H1 (cell line): ENCODE results near the gene LTA4H. TPM values are rescaled to one million over a fixed set of nuclear protein-coding genes. Genes with fewer than 3 reads are reported as not detected.

Experiments
- CTCF ChIA-PET: fragments of 300-600 bp; sonication (Branson Sonifier 250); formaldehyde crosslinking; loops from one replicate; lab custom pipeline; 2021; ENCODE audit not compliant: partially characterized antibody; lab: Charles Lee
- POLR2A ChIA-PET: fragments of 300-600 bp; sonication (Branson Sonifier 250); formaldehyde crosslinking; loops from one replicate; lab custom pipeline; 2021; ENCODE audit warnings: inconsistent platforms; ENCODE audit not compliant: partially characterized antibody; lab: Charles Lee
- DNase-seq, 2 experiments: peaks; one replicate each; pipeline versions ENCODE4 v3.0.0 to v3.0.0-alpha.2; 2010 to 2022; ENCODE audit warnings: low spot score in 2 of 2, low read depth in 1 of 2, mixed read lengths in 1 of 2
- FAIRE-seq: peaks from 2 replicates; lab custom pipeline; 2011; peaks lifted over from hg19 to GRCh38; lab: Jason Lieb, UNC
- H2AFZ ChIP-seq: 2 replicates; pipeline ENCODE4 v1.8.1; 2012; ENCODE audit warnings: low read length, inconsistent platforms
- H2AK5ac ChIP-seq: 2 replicates; pipeline ENCODE4 v1.6.1; 2013; ENCODE audit warnings: low read depth, low read length
- H2BK120ac ChIP-seq: replicated peaks from 2 replicates; pipeline ENCODE3; 2013; ENCODE audit warnings: low read depth, low read length, inconsistent platforms
- H2BK12ac ChIP-seq: 2 replicates; pipeline ENCODE4 v1.6.1; 2013; ENCODE audit warnings: low read depth, low read length
- H2BK15ac ChIP-seq: 2 replicates; pipeline ENCODE4 v1.6.1; 2013; ENCODE audit warnings: low read length
- H2BK20ac ChIP-seq: 2 replicates; pipeline ENCODE4 v1.6.1; 2013; ENCODE audit warnings: low read length
- H2BK5ac ChIP-seq: 2 replicates; pipeline ENCODE4 v1.6.1; 2013; ENCODE audit warnings: low read depth, low read length
- H3K14ac ChIP-seq: 2 replicates; pipeline ENCODE4 v1.6.1; 2013; ENCODE audit warnings: inconsistent platforms; ENCODE audit not compliant: insufficient read length
- H3K18ac ChIP-seq: 2 replicates; pipeline ENCODE4 v1.6.1; 2013; ENCODE audit warnings: low read length; ENCODE audit errors: extremely low read depth
- H3K23ac ChIP-seq: 2 replicates; pipeline ENCODE4 v1.6.1; 2013; ENCODE audit warnings: inconsistent platforms; ENCODE audit not compliant: insufficient read length
- H3K23me2 ChIP-seq: 2 replicates; pipeline ENCODE4 v1.6.1; 2013; ENCODE audit warnings: low read depth, low read length
- H3K27ac ChIP-seq: 2 replicates; pipeline ENCODE4 v1.6.1; 2011; ENCODE audit warnings: low read depth, low read length, inconsistent platforms
- H3K27me3 ChIP-seq, 4 experiments: replicated peaks in 1 of 4; 1 replicate in 1 of 4; 2 replicates in 3 of 4; pipeline versions ENCODE4 v1.6.1 to v1.8.1; 2011 to 2013; ENCODE audit warnings: low read length in 3 of 4, mild to moderate bottlenecking in 3 of 4, inconsistent platforms in 2 of 4, mixed read lengths in 2 of 4, moderate library complexity in 1 of 4; ENCODE audit not compliant: control insufficient read depth in 3 of 4, insufficient read depth in 3 of 4; ENCODE audit errors: extremely low read depth in 1 of 4
- H3K36me3 ChIP-seq, 4 experiments: 2 replicates each; pipeline versions ENCODE4 v1.6.1 to v1.8.1; 2011 to 2013; ENCODE audit warnings: mild to moderate bottlenecking in 4 of 4, low read length in 3 of 4, moderate library complexity in 2 of 4, control low read depth in 1 of 4, inconsistent platforms in 1 of 4; ENCODE audit not compliant: insufficient read depth in 4 of 4, control insufficient read depth in 2 of 4
- H3K4ac ChIP-seq: replicated peaks from 2 replicates; pipeline ENCODE3; 2013; ENCODE audit warnings: low read length, low read depth, mixed read lengths, inconsistent platforms; ENCODE audit not compliant: insufficient read length
- H3K4me1 ChIP-seq, 4 experiments: replicated peaks in 1 of 4; 1 replicate in 1 of 4; 2 replicates in 3 of 4; pipeline versions ENCODE4 v1.6.1 to v1.8.1; 2011 to 2013; ENCODE audit warnings: low read length in 3 of 4, inconsistent platforms in 2 of 4, mixed read lengths in 1 of 4; ENCODE audit not compliant: insufficient read depth in 4 of 4, control insufficient read depth in 3 of 4
- H3K4me2 ChIP-seq, 2 experiments: 2 replicates each; pipeline versions ENCODE4 v1.6.1 to v1.8.1; 2011 to 2013; ENCODE audit warnings: low read depth in 2 of 2, low read length in 2 of 2, control low read depth in 1 of 2, inconsistent platforms in 1 of 2, mild to moderate bottlenecking in 1 of 2; ENCODE audit not compliant: insufficient read depth in 1 of 2
- H3K4me3 ChIP-seq, 4 experiments: fragments of 200-600, 300-600 bp in 1 of 4; sonication (generic), shearing (Covaris generic), sonication (Bioruptor Twin) in 1 of 4; 2 replicates each; pipeline versions ENCODE4 v1.5.1 to v1.8.1; 2011 to 2016; ENCODE audit warnings: low read length in 4 of 4, low read depth in 3 of 4, control low read depth in 2 of 4, inconsistent platforms in 2 of 4, mild to moderate bottlenecking in 2 of 4, mixed read lengths in 1 of 4, moderate library complexity in 1 of 4; ENCODE audit not compliant: insufficient read depth in 2 of 4; ENCODE audit errors: extremely low read depth in 1 of 4
- H3K56ac ChIP-seq: replicated peaks from 2 replicates; pipeline ENCODE3; 2013; ENCODE audit warnings: low read depth, mild to moderate bottlenecking, mixed read lengths, low read length, inconsistent platforms; ENCODE audit not compliant: insufficient read length
- H3K79me1 ChIP-seq: 2 replicates; pipeline ENCODE4 v1.6.1; 2013; ENCODE audit warnings: low read depth, low read length, control low read depth
- H3K79me2 ChIP-seq, 2 experiments: 2 replicates each; pipeline versions ENCODE4 v1.6.1 to v1.8.1; 2012 to 2013; ENCODE audit warnings: low read length in 2 of 2, mild to moderate bottlenecking in 2 of 2, inconsistent platforms in 1 of 2; ENCODE audit not compliant: insufficient read depth in 2 of 2, control insufficient read depth in 1 of 2
- H3K9ac ChIP-seq, 4 experiments: replicated peaks in 1 of 4; 1 replicate in 1 of 4; 2 replicates in 3 of 4; pipeline versions ENCODE4 v1.6.1 to v1.8.1; 2011 to 2013; ENCODE audit warnings: low read depth in 3 of 4, low read length in 3 of 4, control low read depth in 2 of 4, mild to moderate bottlenecking in 2 of 4, moderate library complexity in 2 of 4, inconsistent platforms in 1 of 4; ENCODE audit errors: extremely low read depth in 1 of 4
- H3K9me3 ChIP-seq, 2 experiments: 2 replicates each; pipeline versions ENCODE4 v1.6.1 to v1.8.1; 2012 to 2013; ENCODE audit warnings: mild to moderate bottlenecking in 2 of 2, moderate library complexity in 2 of 2, control low read depth in 1 of 2, inconsistent platforms in 1 of 2, low read depth in 1 of 2, low read length in 1 of 2, mixed read lengths in 1 of 2; ENCODE audit not compliant: insufficient read depth in 2 of 2
- H4K20me1 ChIP-seq, 2 experiments: replicated peaks in 1 of 2; 2 replicates each; pipeline versions ENCODE3 to v1.8.1; 2011 to 2013; ENCODE audit warnings: inconsistent platforms in 2 of 2, low read length in 2 of 2, mild to moderate bottlenecking in 1 of 2; ENCODE audit not compliant: insufficient read depth in 2 of 2, control insufficient read depth in 1 of 2
- H4K5ac ChIP-seq: 2 replicates; pipeline ENCODE4 v1.6.1; 2013; ENCODE audit warnings: low read length, low read depth, mixed read lengths, inconsistent platforms; ENCODE audit not compliant: insufficient read length
- H4K8ac ChIP-seq: 2 replicates; pipeline ENCODE4 v1.8.0; 2013; ENCODE audit warnings: mild to moderate bottlenecking, moderate library complexity, low read length, inconsistent platforms; ENCODE audit not compliant: insufficient read depth; ENCODE audit errors: extremely low read depth
- H4K91ac ChIP-seq: replicated peaks from 2 replicates; pipeline ENCODE3; 2013; ENCODE audit warnings: low read length, mixed read lengths, inconsistent platforms; ENCODE audit not compliant: insufficient read length
- BCL11A ChIP-seq, 2 experiments: IDR thresholded peaks; one replicate each; pipeline ENCODE4 v1.6.1; 2011; ENCODE audit warnings: low read depth in 2 of 2, low read length in 2 of 2, mild to moderate bottlenecking in 2 of 2
- KDM1A ChIP-seq: fragments of 200-600, 300-600 bp; sonication (generic); IDR thresholded peaks from 2 replicates; pipeline ENCODE4 v1.7.1; 2016; ENCODE audit warnings: mild to moderate bottlenecking, low read length, borderline replicate concordance
- NRF1 ChIP-seq: IDR thresholded peaks from 2 replicates; pipeline ENCODE4 v1.6.1; 2011; ENCODE audit warnings: mild to moderate bottlenecking, low read depth, low read length, improper control_type of control experiment
- SAP30 ChIP-seq: fragments of 300-600 bp; sonication (generic); IDR thresholded peaks from 2 replicates; pipeline ENCODE4 v1.7.1; 2012; ENCODE audit warnings: low read length, moderate library complexity, mild to moderate bottlenecking, inconsistent platforms; ENCODE audit not compliant: insufficient read depth, insufficient replicate concordance
- SIX5 ChIP-seq: IDR thresholded peaks from 2 replicates; pipeline ENCODE4 v1.6.1; 2011; ENCODE audit warnings: mild to moderate bottlenecking, low read depth, low read length
- TAF7 ChIP-seq: optimal IDR thresholded peaks from 2 replicates; pipeline ENCODE3; 2011; ENCODE audit warnings: low read depth, mild to moderate bottlenecking, inconsistent platforms, low read length, moderate library complexity, borderline replicate concordance
- TBP ChIP-seq: IDR thresholded peaks from 2 replicates; pipeline ENCODE4 v1.6.1; 2011; ENCODE audit warnings: low read depth, low read length, improper control_type of control experiment
- TEAD4 ChIP-seq: IDR thresholded peaks from 2 replicates; pipeline ENCODE4 v1.6.1; 2012; ENCODE audit warnings: low read depth, low read length, inconsistent platforms, mixed read lengths
- WGBS, 2 experiments: shearing (Covaris generic) in 1 of 2; methylation state at CpG; one replicate each; pipeline versions ENCODE4 v1.1.6 to v1.1.7; 2013 to 2015; ENCODE audit warnings: low lambda C conversion rate in 2 of 2, mixed read lengths in 2 of 2, inconsistent platforms in 1 of 2, low coverage in 1 of 2, missing lambda C conversion rate in 1 of 2; ENCODE audit not compliant: insufficient replicate concordance in 2 of 2, insufficient coverage in 1 of 2, insufficient read length in 1 of 2; ENCODE audit errors: extremely low coverage in 1 of 2, missing lambda C conversion rate in 1 of 2; 5-methylcytosine and 5-hydroxymethylcytosine counted together
- polyA plus RNA-seq, 7 experiments: library from polyadenylated mRNA; depleted of rRNA in 3 of 7; stranded (reverse) in 5 of 7; unstranded in 2 of 7; fragments of >200 nt in 5 of 7; fragments of 200-250 nt in 2 of 7; gene quantifications; 1 replicate in 5 of 7; 2 replicates in 1 of 7; 4 replicates in 1 of 7; pipeline versions ENCODE4 v1.2.1 to v1.2.3, GENCODE V29; 2011 to 2013; ENCODE audit warnings: missing spikeins in 2 of 7, mixed read lengths in 2 of 7
- total RNA-seq: library from RNA; stranded (reverse); fragmentation: NEBNext Ultra II Directional; extraction: Animal tissue kit (Norgen Biotek cat#: 25700); gene quantifications from 2 replicates; pipeline ENCODE4 v1.2.1, GENCODE V29; 2021

Gene LTA4H
- total and polyA plus RNA-seq, 2 of the 8 experiments (the other 6 are each of a cell fraction or from before 2014, with no cell fraction given) = 106 to 167 TPM

- no peaks in the 10 kb centered on the region for H4K20me1 ChIP-seq
- 95% methylated on average over 5 of the region's 5 CpGs; no CpG with 5 or more reads in 1 of the 2 experiments for WGBS, 2 experiments
Measured at GRCh38 chr12:95978351-95978750, 57.0 kb downstream of the LTA4H start.

More at GRCh38 chr12:95978351-95978750, 57.0 kb downstream of the LTA4H start:
- Histone ChIP-seq H2BK5ac (no peak overlapping the region), H4K8ac (no peak overlapping the region), H3K23ac (no peak overlapping the region), H3K14ac (no peak overlapping the region), H3K18ac (no peak overlapping the region), H2BK15ac (peak overlapping the region; percentile 66; the same call in 1 of the 2 replicates), H2BK12ac (no peak overlapping the region), H3K4ac (no peak overlapping the region), H3K27ac (no peak overlapping the region), H3K9ac (no peak overlapping the region), H2BK120ac (no peak overlapping the region), H3K27me3 (no peaks in the 10 kb centered on the region), H2AFZ (no peak overlapping the region), H3K79me2 (no peaks in the 10 kb centered on the region), H3K4me1 (no peaks in the 10 kb centered on the region; a peak in 1 of 7 replicates), H3K4me3 (no peak overlapping the region), H3K4me2 (no peak overlapping the region), H4K91ac (no peak overlapping the region), H2AK5ac (no peak overlapping the region), H3K36me3 (no peaks in the 10 kb centered on the region), H2BK20ac (no peak overlapping the region), H3K56ac (no peak overlapping the region), H4K5ac (no peak overlapping the region), H3K23me2 (no peaks in the 10 kb centered on the region), H3K79me1 (no peaks in the 10 kb centered on the region), H3K9me3 (no peaks in the 10 kb centered on the region)
- ChIA-PET CTCF (interaction anchor here (1.0 to 7.3 kb wide), 4 partner anchors 11 to 60 kb away, joined by 3 to 69 read pairs (median 5); partner anchors contain the start of gene HAL), POLR2A (interaction anchor here (1.6 kb wide), 1 partner anchor 119 kb away, joined by 3 read pairs; the partner anchor contains the start of gene SNRPF)
- FAIRE-seq (no peak), DNase-seq (no peak)
- TF ChIP-seq TBP = no peak
- no peak for TF ChIP-seq KDM1A
- TF ChIP-seq TEAD4 = no peak
- no peak for TF ChIP-seq BCL11A (IDR thresholded peaks at IDR 0.05; ENCODE audit: low read depth in 2 of 2, low read length in 2 of 2)
- TF ChIP-seq NRF1 = no peak
- no peak for TF ChIP-seq SIX5
- no peak for TF ChIP-seq TAF7
- TF ChIP-seq SAP30 = no peak
